Mesothelial cell of epicardium (in vitro differentiated cells): ENCODE data around the gene IQCK. TPM values are rescaled to one million over a fixed set of nuclear protein-coding genes. Genes with fewer than 3 reads are reported as not detected.

ENCODE experiments used
- DNase-seq, 2 experiments: peaks; one replicate each; pipeline ENCODE4 v3.0.0; 2021; ENCODE audit warnings: low spot score in 2 of 2; ENCODE audit not compliant: unreplicated experiment in 2 of 2
- H3K27ac Mint-ChIP-seq: 2 replicates; pipeline ENCODE4 v1.8.0; 2021; ENCODE audit warnings: mixed read lengths
- H3K27me3 Mint-ChIP-seq: 2 replicates; pipeline ENCODE4 v1.8.0; 2021; ENCODE audit warnings: low read depth, mixed read lengths
- H3K36me3 Mint-ChIP-seq: 2 replicates; pipeline ENCODE4 v1.8.0; 2021; ENCODE audit warnings: mixed read lengths
- H3K4me1 Mint-ChIP-seq: 2 replicates; pipeline ENCODE4 v1.8.0; 2021; ENCODE audit warnings: mixed read lengths
- H3K4me3 Mint-ChIP-seq: 2 replicates; pipeline ENCODE4 v1.8.0; 2021; ENCODE audit warnings: mild to moderate bottlenecking, moderate library complexity, mixed read lengths
- H3K9me3 Mint-ChIP-seq: 2 replicates; pipeline ENCODE4 v1.8.0; 2021; ENCODE audit warnings: mixed read lengths
- total RNA-seq: library from RNA; stranded (reverse); gene quantifications from 3 replicates; pipeline ENCODE4 v1.2.1, GENCODE V29; 2021
- TF ChIP-seq, protein P1 (sequence below): fragments of 200-600 bp; sonication (generic); IDR thresholded peaks from one replicate; pipeline ENCODE4 v1.5.0; 2021; ENCODE audit warnings: antibody characterized with exemption; ENCODE audit not compliant: unreplicated experiment

The IQCK gene
- total RNA-seq, 1 donor from 2014 or later = 16.0 TPM

DNA sequence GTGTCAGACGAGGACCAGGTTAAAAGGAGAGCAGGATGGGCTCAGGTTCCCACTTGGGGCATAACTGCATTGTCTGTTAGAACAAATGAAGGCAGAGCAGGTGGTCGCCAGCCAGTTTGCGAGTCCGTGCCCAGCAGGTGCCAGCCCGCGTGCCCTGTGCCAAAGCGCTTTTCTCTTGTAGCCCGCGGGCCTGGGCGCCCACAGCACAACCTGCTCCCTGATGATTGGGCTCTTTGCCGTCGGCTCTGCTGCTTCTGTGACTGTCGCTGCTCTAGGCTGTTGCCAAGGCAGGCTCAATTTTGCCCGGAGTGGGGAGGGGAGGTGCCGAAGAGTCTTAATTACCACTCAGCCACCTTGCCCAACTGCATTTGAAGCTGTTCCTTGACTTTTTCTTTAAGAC lies 21.1 kb upstream of the IQCK start:
- Mint-ChIP-seq H3K27ac (peak overlapping the region; percentile 36), H3K4me1 (peaks cover 24% of the 10 kb centered on the region), H3K27me3 (no peaks in the 10 kb centered on the region), H3K4me3 (no peak overlapping the region), H3K36me3 (peaks cover 35% of the 10 kb centered on the region), H3K9me3 (no peaks in the 10 kb centered on the region)
- TF ChIP-seq, protein P1, sequence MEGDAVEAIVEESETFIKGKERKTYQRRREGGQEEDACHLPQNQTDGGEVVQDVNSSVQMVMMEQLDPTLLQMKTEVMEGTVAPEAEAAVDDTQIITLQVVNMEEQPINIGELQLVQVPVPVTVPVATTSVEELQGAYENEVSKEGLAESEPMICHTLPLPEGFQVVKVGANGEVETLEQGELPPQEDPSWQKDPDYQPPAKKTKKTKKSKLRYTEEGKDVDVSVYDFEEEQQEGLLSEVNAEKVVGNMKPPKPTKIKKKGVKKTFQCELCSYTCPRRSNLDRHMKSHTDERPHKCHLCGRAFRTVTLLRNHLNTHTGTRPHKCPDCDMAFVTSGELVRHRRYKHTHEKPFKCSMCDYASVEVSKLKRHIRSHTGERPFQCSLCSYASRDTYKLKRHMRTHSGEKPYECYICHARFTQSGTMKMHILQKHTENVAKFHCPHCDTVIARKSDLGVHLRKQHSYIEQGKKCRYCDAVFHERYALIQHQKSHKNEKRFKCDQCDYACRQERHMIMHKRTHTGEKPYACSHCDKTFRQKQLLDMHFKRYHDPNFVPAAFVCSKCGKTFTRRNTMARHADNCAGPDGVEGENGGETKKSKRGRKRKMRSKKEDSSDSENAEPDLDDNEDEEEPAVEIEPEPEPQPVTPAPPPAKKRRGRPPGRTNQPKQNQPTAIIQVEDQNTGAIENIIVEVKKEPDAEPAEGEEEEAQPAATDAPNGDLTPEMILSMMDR = no peak
- DNase-seq = no peak

- Mint-ChIP-seq H3K4me3 (no peak overlapping the region), H3K27ac (no peak overlapping the region), H3K9me3 (no peaks in the 10 kb centered on the region), H3K36me3 (peaks cover 37% of the 10 kb centered on the region), H3K27me3 (no peaks in the 10 kb centered on the region), H3K4me1 (peaks cover 24% of the 10 kb centered on the region)
- no peak for DNase-seq
- TF ChIP-seq, protein P1 = no peak
Observed at GRCh38 chr16:19697756-19698318, 20.2 kb upstream of the IQCK start.

DNA sequence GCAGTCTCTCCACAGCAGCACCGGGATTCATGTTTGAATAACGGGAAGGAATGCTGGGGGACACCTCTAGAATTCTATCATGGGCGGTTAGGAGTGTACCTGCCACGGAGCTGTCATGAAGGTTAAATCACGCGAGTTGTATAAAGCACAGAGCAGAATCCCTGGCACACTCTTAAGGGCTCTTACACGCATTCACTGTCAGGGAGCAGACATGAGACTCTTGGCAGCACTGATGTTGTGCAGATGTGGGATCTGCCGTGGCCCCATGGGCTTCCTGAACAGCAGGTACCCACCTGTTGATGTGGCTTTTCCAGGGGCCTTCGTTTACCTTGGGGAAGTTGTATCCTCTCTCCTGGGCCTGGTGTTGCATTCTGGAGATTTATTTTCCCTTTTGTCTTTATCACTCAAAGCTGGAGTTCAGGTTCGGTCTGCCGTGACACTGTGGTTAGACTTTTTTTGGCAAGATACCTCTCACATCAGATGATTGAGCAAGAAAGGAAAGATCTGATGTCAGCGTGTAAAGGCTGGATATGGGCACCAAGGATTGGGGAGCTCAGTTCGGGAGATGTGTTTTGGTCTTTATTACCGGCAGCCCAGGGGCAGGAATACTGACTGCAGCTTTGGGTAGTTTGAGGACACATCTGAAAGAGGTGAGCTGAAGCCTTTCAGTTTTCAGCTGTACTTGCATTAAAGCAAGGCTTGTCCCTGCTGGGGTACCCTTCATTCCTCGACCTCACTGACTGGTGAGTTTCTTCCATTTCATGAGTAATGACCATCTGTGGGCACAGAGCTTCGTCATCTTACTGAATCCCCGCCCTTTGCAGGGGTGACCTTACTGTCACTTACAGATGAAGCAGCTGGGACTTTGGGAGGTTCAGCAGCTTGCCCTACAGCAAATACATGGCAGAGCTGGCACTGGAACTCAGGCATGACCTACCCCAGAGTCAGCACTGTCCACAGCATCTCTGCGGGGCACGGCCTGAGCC lies 19.3 kb upstream of the IQCK start:
- Mint-ChIP-seq H3K36me3 (peaks cover 42% of the 10 kb centered on the region), H3K4me3 (no peak overlapping the region), H3K27me3 (no peaks in the 10 kb centered on the region), H3K27ac (no peak overlapping the region), H3K4me1 (peaks cover 24% of the 10 kb centered on the region), H3K9me3 (no peaks in the 10 kb centered on the region)
- TF ChIP-seq, protein P1 = no peak
- DNase-seq = no peak

DNA sequence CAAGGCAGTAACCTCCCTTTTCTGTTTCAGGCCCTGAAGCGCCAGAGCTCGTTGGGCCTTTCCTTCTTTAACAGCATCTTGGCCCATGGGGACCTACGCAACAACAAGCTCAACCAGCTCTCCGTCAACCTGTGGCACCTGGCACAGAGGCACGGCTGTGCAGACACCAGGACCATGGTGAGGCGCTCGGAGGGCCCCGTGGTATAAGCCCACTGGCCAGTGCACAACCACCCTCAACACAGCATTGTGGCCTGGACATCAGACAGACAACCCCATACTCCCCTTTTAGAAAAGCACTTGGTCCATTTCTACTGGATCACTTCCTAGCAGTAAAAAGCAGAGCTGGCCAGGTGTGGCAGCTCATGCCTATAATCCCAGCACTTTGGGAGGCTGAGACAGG lies 18.6 kb upstream of the IQCK start:
- H3K9me3 Mint-ChIP-seq = no peaks in the 10 kb centered on the region
- no peak overlapping the region for H3K27ac Mint-ChIP-seq
- H3K36me3 Mint-ChIP-seq = peaks cover 44% of the 10 kb centered on the region
- no peaks in the 10 kb centered on the region for H3K27me3 Mint-ChIP-seq
- no peak overlapping the region for H3K4me3 Mint-ChIP-seq
- peaks cover 24% of the 10 kb centered on the region for H3K4me1 Mint-ChIP-seq
- TF ChIP-seq, protein P1 = no peak
- no peak for DNase-seq

DNA sequence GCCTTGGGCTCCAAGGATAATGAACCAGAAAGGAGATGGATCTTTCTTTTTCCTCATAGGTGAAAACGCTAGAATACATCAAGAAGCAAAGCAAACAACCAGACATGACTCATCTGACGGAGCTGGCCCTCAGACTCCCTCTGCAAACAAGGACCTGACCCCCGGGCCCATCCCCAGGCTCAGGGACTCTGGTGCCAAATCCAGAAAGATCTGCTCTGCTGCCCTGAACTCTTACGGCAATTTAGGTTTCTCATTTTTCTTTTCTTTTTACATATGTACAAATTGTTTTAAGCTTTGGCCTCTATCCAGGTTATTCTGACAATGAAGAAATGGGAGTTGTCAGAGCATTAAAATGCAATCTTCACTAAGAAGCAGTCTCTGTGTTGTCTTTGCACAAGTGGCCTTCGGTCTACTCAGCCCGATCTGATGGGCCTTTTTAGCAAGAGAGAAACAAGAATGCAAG lies 17.7 kb upstream of the IQCK start:
- Mint-ChIP-seq H3K36me3 (peaks cover 47% of the 10 kb centered on the region), H3K27me3 (no peaks in the 10 kb centered on the region), H3K4me1 (peaks cover 24% of the 10 kb centered on the region), H3K27ac (peak overlapping the region; percentile 83), H3K9me3 (no peaks in the 10 kb centered on the region), H3K4me3 (no peak overlapping the region)
- no peak for DNase-seq
- TF ChIP-seq, protein P1 = no peak
